ENCODE measurements around the gene IL18R1. TPM values are rescaled to one million over a fixed set of nuclear protein-coding genes. Genes with fewer than 3 reads are reported as not detected.

The IL18R1 gene
- total and polyA plus RNA-seq, 2 donors (not counting 3 experiments of a cell fraction or from before 2014, with no cell fraction given), result 2.9 to 3.6 TPM

GRCh38 chr2:102392096-102392495 is 36.5 kb downstream of the IL18R1 start:
- H3K9ac ChIP-seq (replicated peaks; ENCODE audit: extremely low read depth, insufficient read depth, low read length), result no peak overlapping the region
- TF ChIP-seq CTCF (IDR thresholded peaks at IDR 0.05; ENCODE audit: extremely low read depth in 1 of 2, insufficient read depth in 1 of 2, low read depth in 1 of 2, low read length in 2 of 2) (no peak), JUN (IDR thresholded peaks at IDR 0.05; ENCODE audit: borderline replicate concordance, insufficient read depth, insufficient read length, low read depth) (no peak), MYC (IDR thresholded peaks at IDR 0.05; ENCODE audit: low read depth, low read length) (no peak), EZH2 (IDR thresholded peaks at IDR 0.05; ENCODE audit: borderline replicate concordance, low read depth, low read length, severe bottlenecking) (no peak), FOS (IDR thresholded peaks at IDR 0.05; ENCODE audit: borderline replicate concordance, insufficient read depth, low read length) (no peak), POLR2A (IDR thresholded peaks at IDR 0.05; ENCODE audit: low read depth, low read length) (no peak), MAX (IDR thresholded peaks at IDR 0.05; ENCODE audit: insufficient read depth, insufficient read length) (no peak), POLR2AphosphoS5 (IDR thresholded peaks at IDR 0.05; ENCODE audit: insufficient read depth, low read depth, low read length) (no peak), GATA2 (IDR thresholded peaks at IDR 0.05; ENCODE audit: insufficient read depth, insufficient read length, low read depth, low read length) (no peak)
- CTCF ChIA-PET, result interaction anchor here (0.7 to 1.2 kb wide), 2 partner anchors 36 to 372 kb away, joined by 3 to 4 read pairs; no protein-coding TSS in a partner anchor
- H3K9me1 ChIP-seq (replicated peaks; ENCODE audit: control insufficient read depth, extremely low read depth, insufficient read depth, low read length), result no peaks in the 10 kb centered on the region
- H3K79me2 ChIP-seq (ENCODE audit: control insufficient read depth, insufficient read depth, low read length), result no peaks in the 10 kb centered on the region
- DNase-seq (ENCODE audit: low read depth, low spot score) (no peak), FAIRE-seq (no peak)
- H3K4me2 ChIP-seq (ENCODE audit: insufficient read depth, low read length), result no peak overlapping the region
- no peaks in the 10 kb centered on the region for H3K36me3 ChIP-seq (ENCODE audit: control insufficient read depth in 2 of 2, extremely low read depth in 1 of 2, insufficient read depth in 2 of 2, low read length in 2 of 2)
- POLR2A ChIA-PET, result no interaction called here
- H3K4me3 ChIP-seq (replicated peaks in 1 of 3; ENCODE audit: insufficient read depth in 1 of 3, low read depth in 1 of 3, low read length in 3 of 3), result no peak overlapping the region
- intact Hi-C loops (cut with micrococcal nuclease), result no loop called here
- H3K9me3 ChIP-seq (replicated peaks; ENCODE audit: control insufficient read depth, insufficient read depth, low read length), result no peaks in the 10 kb centered on the region
- dilution Hi-C loops (cut with MboI; ENCODE audit: extremely low pct_ligation_motif_present, low sequenced_read_pairs), result no loop called here
- H2AFZ ChIP-seq (ENCODE audit: low read depth, low read length), result no peak overlapping the region
- H3K27ac ChIP-seq (ENCODE audit: insufficient read depth, low read depth, low read length), result no peak overlapping the region
- H4K20me1 ChIP-seq (replicated peaks; ENCODE audit: control insufficient read depth, extremely low read depth, insufficient read depth, low read length), result no peaks in the 10 kb centered on the region
- BruUV-seq (replicated peaks), result no TSS peak
- no peaks in the 10 kb centered on the region for H3K4me1 ChIP-seq (ENCODE audit: control insufficient read depth, extremely low read depth, insufficient read depth, low read length)
- no peaks in the 10 kb centered on the region for H3K27me3 ChIP-seq (ENCODE audit: control insufficient read depth in 2 of 2, insufficient read depth in 2 of 2, low read length in 2 of 2)

Measured in endothelial cell of umbilical vein (primary cell).